Adipocyte (in vitro differentiated cells): ENCODE measurements around the gene SYCP2L.
"Not testable (repeated sequence)": the region's sequence is repeated elsewhere in the genome, so short reads cannot be mapped to it uniquely, and the experiment has no call there.

Experiments used
- DNase-seq: peaks from one replicate; pipeline ENCODE4 v3.0.0-alpha.2; 2015; ENCODE audit warnings: low read depth
- H3K27me3 ChIP-seq: replicated peaks from 2 replicates; pipeline ENCODE4 v1.7.0; 2013; ENCODE audit warnings: mild to moderate bottlenecking, low read length, moderate library complexity; ENCODE audit not compliant: control insufficient read depth, insufficient read depth
- H3K36me3 ChIP-seq: 2 replicates; pipeline ENCODE4 v1.7.0; 2013; ENCODE audit warnings: low read length, mild to moderate bottlenecking, moderate library complexity; ENCODE audit not compliant: control insufficient read depth, insufficient read depth, severe bottlenecking
- H3K4me1 ChIP-seq: 2 replicates; pipeline ENCODE4 v1.7.0; 2013; ENCODE audit warnings: mild to moderate bottlenecking, low read length, moderate library complexity; ENCODE audit not compliant: control insufficient read depth, insufficient read depth
- H3K4me3 ChIP-seq: 2 replicates; pipeline ENCODE4 v1.7.0; 2013; ENCODE audit warnings: mild to moderate bottlenecking, low read length, moderate library complexity
- H3K9ac ChIP-seq: 2 replicates; pipeline ENCODE4 v1.7.0; 2013; ENCODE audit warnings: mild to moderate bottlenecking, low read length, moderate library complexity
- H3K9me3 ChIP-seq: 2 replicates; pipeline ENCODE4 v1.7.0; 2013; ENCODE audit warnings: mild to moderate bottlenecking, low read length, moderate library complexity; ENCODE audit not compliant: control insufficient read depth

The SYCP2L gene

GRCh38 chr6:10886691-10887502, at the start of gene SYCP2L:
SYCP2L (plus strand) TSS chr6:10887052; CDS start chr6:10887127, 75 bp downstream.
- H3K4me1 ChIP-seq = no peaks in the 10 kb centered on the region
- peaks cover 54% of the 10 kb centered on the region for H3K27me3 ChIP-seq
- H3K36me3 ChIP-seq = no peaks in the 10 kb centered on the region
- peak within 1 kb of the TSS; percentile 77 for H3K4me3 ChIP-seq
- H3K9me3 ChIP-seq = peaks cover 14% of the 10 kb centered on the region
- peak; percentile 29 for DNase-seq
- H3K9ac ChIP-seq = no peak within 1 kb of the TSS

DNA sequence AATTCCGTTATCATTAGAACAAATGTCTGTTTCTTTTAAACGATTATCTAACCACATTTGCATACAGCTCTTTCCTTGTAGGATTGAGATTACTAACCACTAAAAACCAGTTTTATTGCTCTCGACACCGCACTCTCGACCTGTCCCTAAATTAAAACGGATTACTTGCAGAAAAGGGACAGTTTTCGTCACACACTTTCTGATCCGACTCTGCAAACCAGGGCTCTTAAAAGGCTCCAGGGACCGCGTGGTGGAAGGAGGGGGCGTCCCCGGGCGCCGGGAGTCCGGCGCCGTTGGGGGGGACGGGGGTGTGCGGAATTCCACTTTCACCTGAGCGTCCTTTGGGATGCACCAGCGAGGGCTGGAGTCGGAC, 49.2 kb upstream of the SYCP2L start:
- peak overlapping the region; percentile 90 for H3K4me3 ChIP-seq
- DNase-seq = peak; percentile 36
- peak overlapping the region; percentile 71 for H3K9ac ChIP-seq
- peaks cover 13% of the 10 kb centered on the region for H3K4me1 ChIP-seq
- no peaks in the 10 kb centered on the region for H3K9me3 ChIP-seq
- peaks cover 3% of the 10 kb centered on the region for H3K27me3 ChIP-seq
- H3K36me3 ChIP-seq = no peaks in the 10 kb centered on the region

DNA sequence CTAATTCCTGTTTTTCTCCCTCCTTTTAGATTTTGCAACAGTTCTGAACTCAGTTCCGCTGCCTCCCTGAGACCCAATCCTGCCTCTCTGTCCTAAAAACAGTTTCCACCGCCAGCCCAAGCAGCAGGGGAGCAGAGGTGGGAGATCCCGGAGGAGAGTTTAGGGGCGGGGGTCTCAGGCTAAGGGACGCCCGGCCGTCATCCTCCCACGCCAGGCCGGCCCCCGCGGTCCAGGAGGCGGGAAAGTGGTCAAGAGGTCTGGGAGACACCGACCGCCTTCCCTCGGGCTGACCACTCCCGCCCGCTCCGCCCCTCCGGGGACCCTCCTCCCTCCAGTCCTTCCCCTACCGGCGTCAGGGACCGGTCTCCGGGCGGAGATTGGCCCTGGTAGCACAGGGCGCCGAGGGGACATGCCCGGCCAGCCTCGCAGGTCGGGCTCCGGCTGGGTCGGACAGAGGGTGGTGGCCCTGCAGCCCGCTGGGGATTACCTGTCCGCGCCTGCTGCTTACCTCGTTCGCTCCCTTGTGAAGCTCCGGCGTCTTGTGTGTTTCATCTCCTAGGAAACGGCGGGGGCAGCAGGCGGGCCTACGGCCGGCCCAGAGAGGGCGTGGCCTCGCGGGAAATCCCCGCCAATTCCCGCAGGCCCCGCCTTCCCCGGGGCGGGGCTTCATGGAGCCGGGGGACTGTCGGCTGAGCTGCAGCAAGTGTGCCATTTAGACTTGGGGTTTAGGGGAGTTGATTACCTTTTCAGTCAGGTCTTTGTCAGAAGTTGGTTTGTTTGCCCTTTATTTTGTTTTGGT, 48.7 kb upstream of the SYCP2L start, which contains the start of gene MAK:
MAK (minus strand) TSS at position 545 of the 799 bp plus-strand sequence. CDS start 7,891 bp downstream, outside the sequence.
- Histone ChIP-seq H3K27me3 (peaks cover 3% of the 10 kb centered on the region), H3K4me3 (peak within 1 kb of the TSS; percentile 90), H3K4me1 (peaks cover 13% of the 10 kb centered on the region), H3K9ac (peak within 1 kb of the TSS; percentile 71), H3K9me3 (no peaks in the 10 kb centered on the region), H3K36me3 (no peaks in the 10 kb centered on the region)
- peak; percentile 82 for DNase-seq

DNA sequence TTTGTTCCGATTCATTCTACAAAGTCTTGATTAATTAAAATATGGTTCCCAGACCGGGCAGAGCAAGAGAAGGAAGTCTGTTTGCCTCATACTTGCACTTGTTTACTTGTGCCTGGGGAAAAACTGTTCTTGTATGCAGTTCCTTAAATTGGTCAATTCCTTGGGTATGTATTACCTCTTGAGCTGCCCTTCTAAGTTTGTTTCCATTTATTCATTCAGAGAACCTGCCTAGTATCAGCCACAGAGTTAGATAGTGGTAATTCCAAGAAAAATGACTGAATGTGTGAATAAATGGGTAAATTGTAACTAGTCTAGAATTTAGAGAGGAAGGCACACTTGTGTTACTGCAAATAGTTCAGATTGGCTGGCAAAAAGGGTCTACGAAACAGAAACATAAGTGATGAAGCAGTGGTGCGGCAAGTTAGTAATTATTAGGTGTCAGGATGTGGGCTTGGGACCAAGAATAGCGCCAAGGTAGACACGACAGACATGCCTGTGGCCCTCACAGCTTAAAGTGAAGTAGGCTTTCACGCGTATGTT, 48.0 kb upstream of the SYCP2L start:
- DNase-seq = no peak
- H3K36me3 ChIP-seq = no peaks in the 10 kb centered on the region
- peaks cover 5% of the 10 kb centered on the region for H3K9me3 ChIP-seq
- peaks cover 13% of the 10 kb centered on the region for H3K4me1 ChIP-seq
- H3K4me3 ChIP-seq = peak overlapping the region; percentile 90
- H3K27me3 ChIP-seq = peaks cover 3% of the 10 kb centered on the region
- peak overlapping the region; percentile 71 for H3K9ac ChIP-seq

DNA sequence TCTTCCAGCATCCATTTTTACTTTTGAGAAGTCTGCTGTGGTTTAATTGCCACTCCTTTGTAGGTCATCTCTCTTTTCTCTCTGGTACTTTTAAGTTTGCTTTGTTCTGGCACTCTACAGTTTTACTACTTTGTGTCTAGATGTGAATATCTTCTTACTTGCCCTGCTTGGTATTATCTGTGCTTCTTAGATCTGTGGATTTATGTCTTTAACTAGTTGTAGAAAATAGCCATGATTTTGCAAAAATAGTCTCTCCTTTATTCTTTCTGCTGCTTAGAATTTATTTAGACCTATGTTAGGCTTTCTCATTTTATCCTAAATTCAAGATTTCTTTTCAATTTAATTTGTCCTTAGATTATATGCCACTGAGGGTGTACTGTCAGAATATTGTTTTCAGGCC, 43.3 kb upstream of the SYCP2L start:
- Histone ChIP-seq H3K9me3 (peaks cover 5% of the 10 kb centered on the region), H3K36me3 (no peaks in the 10 kb centered on the region), H3K4me1 (peaks cover 4% of the 10 kb centered on the region), H3K4me3 (no peak overlapping the region), H3K27me3 (peaks cover 3% of the 10 kb centered on the region), H3K9ac (no peak overlapping the region)
- no peak for DNase-seq

DNA sequence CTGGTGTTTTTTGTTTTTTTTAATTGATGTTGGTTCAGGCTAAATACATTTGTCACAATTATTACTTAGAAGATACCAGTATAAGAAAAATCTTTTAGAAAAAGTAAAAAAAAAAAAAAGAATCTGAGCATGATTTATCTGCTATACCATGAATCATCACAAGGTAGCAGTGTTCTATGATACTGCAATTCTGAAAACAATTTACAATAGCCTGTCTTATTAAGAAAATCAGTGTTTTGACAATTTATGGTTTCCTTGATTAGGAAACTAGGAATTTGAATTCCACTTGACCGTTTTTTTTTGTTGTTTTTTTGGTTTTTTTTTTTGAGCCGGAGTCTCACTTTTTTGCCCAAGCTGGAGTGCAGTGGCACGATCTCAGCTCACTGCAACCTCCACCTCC, 39.2 kb upstream of the SYCP2L start:
- Histone ChIP-seq H3K27me3 (no peaks in the 10 kb centered on the region), H3K36me3 (no peaks in the 10 kb centered on the region), H3K4me3 (no peak overlapping the region), H3K9me3 (peaks cover 5% of the 10 kb centered on the region), H3K9ac (no peak overlapping the region), H3K4me1 (no peaks in the 10 kb centered on the region)
- peak; percentile 14 for DNase-seq

DNA sequence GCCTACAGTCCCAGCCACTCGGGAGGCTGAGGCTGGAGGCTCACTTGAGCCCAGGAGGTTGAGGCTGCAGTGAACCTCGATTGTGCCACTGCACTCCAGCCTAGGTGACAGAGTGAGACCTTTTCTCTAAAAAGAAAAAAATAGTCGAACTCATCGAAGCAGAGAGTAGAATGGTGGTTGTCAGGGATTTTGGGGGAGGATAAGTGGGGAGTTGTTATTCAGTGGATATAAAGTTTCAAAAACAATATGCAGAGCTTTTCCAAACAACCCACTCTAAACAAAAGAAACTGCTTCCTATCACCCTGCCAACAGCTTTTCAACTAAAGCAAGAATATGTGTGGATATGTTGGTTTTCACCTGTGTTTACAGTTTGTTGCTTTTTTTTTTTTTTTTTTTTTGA, 37.0 kb upstream of the SYCP2L start:
- H3K9ac ChIP-seq = no peak overlapping the region
- H3K4me3 ChIP-seq = no peak overlapping the region
- no peak for DNase-seq
- no peaks in the 10 kb centered on the region for H3K4me1 ChIP-seq
- no peaks in the 10 kb centered on the region for H3K27me3 ChIP-seq
- peaks cover 6% of the 10 kb centered on the region for H3K9me3 ChIP-seq
- no peaks in the 10 kb centered on the region for H3K36me3 ChIP-seq

GRCh38 chr6:10850728-10851127, 36.1 kb upstream of the SYCP2L start:
- Histone ChIP-seq H3K27me3 (no peaks in the 10 kb centered on the region), H3K9me3 (peaks cover 6% of the 10 kb centered on the region), H3K4me3 (no peak overlapping the region), H3K36me3 (no peaks in the 10 kb centered on the region), H3K9ac (no peak overlapping the region), H3K4me1 (no peaks in the 10 kb centered on the region)
- no peak for DNase-seq

GRCh38 chr6:10852361-10852960, 34.4 kb upstream of the SYCP2L start:
- Histone ChIP-seq H3K4me1 (no peaks in the 10 kb centered on the region), H3K9me3 (peaks cover 6% of the 10 kb centered on the region), H3K36me3 (no peaks in the 10 kb centered on the region), H3K27me3 (no peaks in the 10 kb centered on the region), H3K4me3 (no peak overlapping the region), H3K9ac (no peak overlapping the region)
- no peak for DNase-seq

DNA sequence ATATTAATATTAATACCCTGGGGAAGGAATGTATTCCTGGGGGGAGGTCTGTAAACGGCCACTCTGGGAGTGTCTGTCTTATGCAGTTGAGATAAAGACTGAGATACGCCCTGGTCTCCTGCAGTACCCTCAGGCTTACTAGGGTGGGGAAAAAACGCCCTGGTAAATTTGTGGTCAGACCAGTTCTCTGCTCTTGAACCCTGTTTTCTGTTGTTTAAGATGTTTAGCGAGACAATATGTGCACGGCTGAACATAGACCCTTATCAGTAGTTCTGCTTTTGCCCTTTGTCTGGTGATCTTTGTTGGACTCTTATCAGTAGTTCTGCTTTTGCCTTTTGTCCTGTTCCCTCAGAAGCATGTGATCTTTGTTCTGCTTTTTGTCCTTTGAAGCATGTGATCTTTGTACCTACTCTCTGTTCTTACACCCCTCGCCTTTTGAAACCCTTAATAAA, 33.0 kb upstream of the SYCP2L start:
- not testable (repeated sequence) for H3K27me3 ChIP-seq, DNase-seq, H3K36me3 ChIP-seq, H3K4me1 ChIP-seq, H3K4me3 ChIP-seq, H3K9me3 ChIP-seq, H3K9ac ChIP-seq
